CD14-positive monocyte (primary cell): ENCODE results near the gene PDZRN3. TPM values are rescaled to one million over a fixed set of nuclear protein-coding genes. Genes with fewer than 3 reads are reported as not detected.

Experiments used
- DNase-seq, 3 donors: peaks; one replicate each; pipeline ENCODE4 v3.0.0-alpha.2; 2011 to 2022
- H2AFZ ChIP-seq: 2 replicates; pipeline ENCODE4 v1.6.0; 2012; ENCODE audit warnings: mild to moderate bottlenecking, low read depth, low read length, inconsistent platforms; ENCODE audit not compliant: insufficient read depth, poor library complexity, severe bottlenecking
- H3K27ac ChIP-seq, 2 donors: 1 replicate in 1 of 2; 2 replicates in 1 of 2; pipeline ENCODE4 v1.5.1; 2012 to 2013; ENCODE audit warnings: low read length in 2 of 2, control low read depth in 1 of 2, inconsistent platforms in 1 of 2, low read depth in 1 of 2, mild to moderate bottlenecking in 1 of 2
- H3K27me3 ChIP-seq, 2 donors: one replicate each; pipeline versions ENCODE4 v1.6.0 to v1.6.1; 2011 to 2013; ENCODE audit warnings: low read length in 2 of 2; ENCODE audit not compliant: control insufficient read depth in 2 of 2, insufficient read depth in 2 of 2
- H3K36me3 ChIP-seq, 2 donors: replicated peaks in 1 of 2; 1 replicate in 1 of 2; 2 replicates in 1 of 2; pipeline versions ENCODE4 v1.5.1 to v1.6.1; 2012 to 2013; ENCODE audit warnings: low read length in 2 of 2, control low read depth in 1 of 2, inconsistent platforms in 1 of 2, mild to moderate bottlenecking in 1 of 2; ENCODE audit not compliant: insufficient read depth in 2 of 2, control insufficient read depth in 1 of 2
- H3K4me1 ChIP-seq, 2 donors: 1 replicate in 1 of 2; 2 replicates in 1 of 2; pipeline versions ENCODE4 v1.5.1 to v1.6.1; 2012 to 2013; ENCODE audit warnings: low read length in 2 of 2, control low read depth in 1 of 2, inconsistent platforms in 1 of 2, mild to moderate bottlenecking in 1 of 2, moderate library complexity in 1 of 2; ENCODE audit not compliant: insufficient read depth in 2 of 2, control insufficient read depth in 1 of 2
- H3K4me2 ChIP-seq: replicated peaks from 2 replicates; pipeline ENCODE3; 2012; ENCODE audit warnings: low read length, moderate library complexity, mild to moderate bottlenecking; ENCODE audit not compliant: poor library complexity, severe bottlenecking; ENCODE audit errors: extremely low read depth
- H3K4me3 ChIP-seq, 3 experiments: fragments of 200-600 bp in 1 of 3; sonication (generic) in 1 of 3; replicated peaks in 1 of 3; 1 replicate in 2 of 3; 2 replicates in 1 of 3; pipeline ENCODE4 v1.5.1; 2011 to 2013; ENCODE audit warnings: low read length in 3 of 3, mild to moderate bottlenecking in 3 of 3, control low read depth in 2 of 3, low read depth in 2 of 3, inconsistent platforms in 1 of 3, moderate library complexity in 1 of 3
- H3K79me2 ChIP-seq: 2 replicates; pipeline ENCODE4 v1.6.0; 2012; ENCODE audit warnings: mild to moderate bottlenecking, control low read depth, inconsistent platforms, low read length, moderate library complexity; ENCODE audit not compliant: insufficient read depth
- H3K9ac ChIP-seq: 2 replicates; pipeline ENCODE4 v1.6.0; 2017; ENCODE audit warnings: low read length, mild to moderate bottlenecking; ENCODE audit not compliant: insufficient read depth, poor library complexity, severe bottlenecking
- H3K9me3 ChIP-seq, 2 donors: replicated peaks in 1 of 2; 1 replicate in 1 of 2; 2 replicates in 1 of 2; pipeline versions ENCODE4 v1.5.1 to v1.6.1; 2012 to 2013; ENCODE audit warnings: low read length in 2 of 2, control low read depth in 1 of 2; ENCODE audit not compliant: control insufficient read depth in 1 of 2, insufficient read depth in 1 of 2
- H4K20me1 ChIP-seq: 2 replicates; pipeline ENCODE4 v1.6.0; 2012; ENCODE audit warnings: mild to moderate bottlenecking, low read length, control low read depth, moderate library complexity; ENCODE audit not compliant: insufficient read depth
- H3K27ac Mint-ChIP-seq, 7 donors: one replicate each; pipeline ENCODE4 v1.8.0; 2020; ENCODE audit warnings: mild to moderate bottlenecking in 7 of 7, mixed read lengths in 7 of 7, moderate library complexity in 6 of 7, inconsistent platforms in 2 of 7
- H3K27me3 Mint-ChIP-seq, 3 donors: one replicate each; pipeline ENCODE4 v1.8.0; 2021 to 2022; ENCODE audit warnings: low read depth in 3 of 3, mild to moderate bottlenecking in 3 of 3, mixed read lengths in 3 of 3, moderate library complexity in 3 of 3, inconsistent platforms in 1 of 3
- H3K36me3 Mint-ChIP-seq, 2 donors: one replicate each; pipeline ENCODE4 v1.8.0; 2020; ENCODE audit warnings: mixed read lengths in 2 of 2, inconsistent platforms in 1 of 2, mild to moderate bottlenecking in 1 of 2
- H3K4me1 Mint-ChIP-seq: one replicate; pipeline ENCODE4 v1.8.0; 2020; ENCODE audit warnings: mild to moderate bottlenecking, mixed read lengths
- H3K4me3 Mint-ChIP-seq, 2 donors: one replicate each; pipeline ENCODE4 v1.8.0; 2020; ENCODE audit warnings: mild to moderate bottlenecking in 2 of 2, mixed read lengths in 2 of 2, moderate library complexity in 1 of 2
- H3K9me3 Mint-ChIP-seq, 7 donors: one replicate each; pipeline ENCODE4 v1.8.0; 2020 to 2022; ENCODE audit warnings: mixed read lengths in 7 of 7, mild to moderate bottlenecking in 6 of 7, moderate library complexity in 6 of 7, inconsistent platforms in 2 of 7
- CTCF ChIP-seq: fragments of 200-600 bp; IDR thresholded peaks from one replicate; pipeline ENCODE4 v1.8.0; 2022; ENCODE audit warnings: antibody characterized with exemption, mild to moderate bottlenecking
- WGBS: methylation state at CpG from one replicate; pipeline ENCODE4 v1.1.5; 2013; ENCODE audit warnings: missing lambda C conversion rate; ENCODE audit not compliant: insufficient coverage; 5-methylcytosine and 5-hydroxymethylcytosine counted together
- intact Hi-C, 2 donors: fragments of 100-400 bp; cut with micrococcal nuclease; formaldehyde crosslinking; loops; one replicate each; pipeline versions ENCODE4 v1.15.0 to v1.15.1; 2023
- polyA plus RNA-seq, 3 donors: library from polyadenylated mRNA; depleted of rRNA in 1 of 3; unstranded in 2 of 3; stranded (reverse) in 1 of 3; fragments of 300-500 nt in 2 of 3; fragments of >200 nt in 1 of 3; fragmentation: Illumina TruSeq in 2 of 3; gene quantifications; 1 replicate in 2 of 3; 2 replicates in 1 of 3; pipeline ENCODE4 v1.2.3, GENCODE V29; 2012 to 2021

PDZRN3 gene
- polyA plus RNA-seq, 3 donors, result not detected

DNA sequence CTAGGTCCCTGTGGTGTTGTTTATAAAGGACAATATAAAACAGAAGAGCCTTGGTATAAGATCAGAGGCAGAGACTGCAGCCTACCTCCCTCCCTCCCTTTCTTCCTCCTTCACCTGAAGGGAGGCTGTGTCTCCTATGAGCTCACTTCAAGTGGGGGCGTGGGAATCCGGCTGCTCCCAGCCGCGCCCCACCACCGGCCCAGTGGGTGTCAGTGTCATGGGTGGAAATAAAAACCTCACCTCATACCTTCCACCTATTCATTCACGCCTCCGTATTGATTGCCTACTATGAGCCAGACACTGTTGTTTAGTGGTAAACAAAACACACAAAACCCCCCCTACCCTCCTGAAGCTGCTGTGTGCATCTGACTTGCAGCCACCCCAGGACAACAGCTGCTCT lies 181.9 kb downstream of the PDZRN3 start:
- H3K4me1 ChIP-seq, result no peaks in the 10 kb centered on the region
- H4K20me1 ChIP-seq, result no peaks in the 10 kb centered on the region
- H3K79me2 ChIP-seq, result no peaks in the 10 kb centered on the region
- 86% methylated on average over 2 of the region's 7 CpGs for WGBS
- H3K4me3 ChIP-seq, result no peak overlapping the region
- no peaks in the 10 kb centered on the region for H3K9me3 ChIP-seq
- no peak overlapping the region for H3K4me2 ChIP-seq
- no peak overlapping the region for H3K9ac ChIP-seq
- intact Hi-C loops, result no loop called here
- peaks cover 6 to 8% (median 7%) of the 10 kb centered on the region in 3 donors for H3K27me3 Mint-ChIP-seq
- H3K36me3 Mint-ChIP-seq, result no peaks in the 10 kb centered on the region
- no peaks in the 10 kb centered on the region for H3K9me3 Mint-ChIP-seq
- TF ChIP-seq CTCF, result no peak
- no peak overlapping the region for H3K27ac ChIP-seq
- H3K27me3 ChIP-seq, result peaks cover 0 to 4% of the 10 kb centered on the region in 2 donors
- no peak overlapping the region for H2AFZ ChIP-seq
- no peaks in the 10 kb centered on the region for H3K4me1 Mint-ChIP-seq
- H3K36me3 ChIP-seq, result no peaks in the 10 kb centered on the region
- DNase-seq, result no peak
- H3K4me3 Mint-ChIP-seq, result no peak overlapping the region
- no peak overlapping the region for H3K27ac Mint-ChIP-seq

GRCh38 chr3:73442152-73442551 lies 182.6 kb downstream of the PDZRN3 start:
- Histone ChIP-seq H3K36me3 (no peaks in the 10 kb centered on the region), H3K4me2 (no peak overlapping the region), H3K27me3 (peaks cover 0 to 4% of the 10 kb centered on the region in 2 donors), H2AFZ (no peak overlapping the region), H4K20me1 (no peaks in the 10 kb centered on the region), H3K9ac (no peak overlapping the region), H3K79me2 (no peaks in the 10 kb centered on the region), H3K27ac (no peak overlapping the region), H3K4me1 (no peaks in the 10 kb centered on the region), H3K9me3 (no peaks in the 10 kb centered on the region), H3K4me3 (no peak overlapping the region)
- WGBS, result 84% methylated on average over 6 of the region's 6 CpGs
- no peak for TF ChIP-seq CTCF
- Mint-ChIP-seq H3K4me3 (no peak overlapping the region), H3K4me1 (no peaks in the 10 kb centered on the region), H3K9me3 (no peaks in the 10 kb centered on the region), H3K27me3 (peaks cover 6 to 8% (median 7%) of the 10 kb centered on the region in 3 donors), H3K36me3 (no peaks in the 10 kb centered on the region), H3K27ac (no peak overlapping the region)
- DNase-seq, result no peak
- intact Hi-C loops, result no loop called here
